SK-N-SH treated with all-trans-retinoic acid at 6 μM for 48 hours (cell line): ENCODE measurements around the gene SRXN1.

Experiments
- ARNTL ChIP-seq: fragments of 450-650 bp; formaldehyde crosslinking; IDR thresholded peaks from 2 replicates; pipeline ENCODE4 v1.5.0; 2020; ENCODE audit warnings: low read depth, mild to moderate bottlenecking, moderate library complexity, borderline replicate concordance
- BACH2 ChIP-seq: fragments of 250-450 bp; sonication (Bioruptor Pico); IDR thresholded peaks from 2 replicates; pipeline ENCODE4 v1.9.0; 2021; ENCODE audit warnings: mild to moderate bottlenecking, borderline replicate concordance
- CSRNP3 ChIP-seq: fragments of 250-450 bp; sonication (Bioruptor Pico); IDR thresholded peaks from 2 replicates; pipeline ENCODE4 v1.5.1; 2021; ENCODE audit warnings: mild to moderate bottlenecking, moderate library complexity
- OSR1 ChIP-seq: fragments of 250-450 bp; sonication (Bioruptor Pico); IDR thresholded peaks from 2 replicates; pipeline ENCODE4 v1.8.0; 2022; ENCODE audit warnings: moderate library complexity, mild to moderate bottlenecking, inconsistent platforms
- PATZ1 ChIP-seq: fragments of 250-450 bp; sonication (Bioruptor Pico); IDR thresholded peaks from 2 replicates; pipeline ENCODE4 v1.8.0; 2020; ENCODE audit warnings: mild to moderate bottlenecking, moderate library complexity, borderline replicate concordance
- RARB ChIP-seq: fragments of 250-450 bp; sonication (Bioruptor Pico); IDR thresholded peaks from 2 replicates; pipeline ENCODE4 v1.8.0; 2021; ENCODE audit warnings: mild to moderate bottlenecking, moderate library complexity
- TOX ChIP-seq: fragments of 250-450 bp; sonication (Bioruptor Pico); IDR thresholded peaks from 2 replicates; pipeline ENCODE4 v1.8.0; 2021; ENCODE audit warnings: mild to moderate bottlenecking, moderate library complexity, borderline replicate concordance
- ZFP30 ChIP-seq: fragments of 450-650 bp; formaldehyde crosslinking; IDR thresholded peaks from 2 replicates; pipeline ENCODE4 v1.5.0; 2022; ENCODE audit warnings: mild to moderate bottlenecking, moderate library complexity
- ZNF70 ChIP-seq: fragments of 450-650 bp; formaldehyde crosslinking; IDR thresholded peaks from 2 replicates; pipeline ENCODE4 v1.5.0; 2020; ENCODE audit warnings: mild to moderate bottlenecking, moderate library complexity

GRCh38 chr20:638579-638978 is 14.4 kb downstream of the SRXN1 start:
- TF ChIP-seq ARNTL (CRISPR knock-in tag) (no peak), PATZ1 (CRISPR knock-in tag) (no peak), BACH2 (CRISPR knock-in tag) (no peak), TOX (CRISPR knock-in tag) (no peak), CSRNP3 (CRISPR knock-in tag) (no peak), ZFP30 (CRISPR knock-in tag) (no peak), ZNF70 (no peak), OSR1 (CRISPR knock-in tag) (no peak), RARB (CRISPR knock-in tag) (no peak)
